Measurements from ENCODE around the gene YIPF3. TPM values are rescaled to one million over a fixed set of nuclear protein-coding genes. Genes with fewer than 3 reads are reported as not detected.
"Not testable (repeated sequence)": the region's sequence is repeated elsewhere in the genome, so short reads cannot be mapped to it uniquely, and the experiment has no call there.

The YIPF3 gene
- total RNA-seq, 1 donor from 2014 or later = 102 TPM

DNA sequence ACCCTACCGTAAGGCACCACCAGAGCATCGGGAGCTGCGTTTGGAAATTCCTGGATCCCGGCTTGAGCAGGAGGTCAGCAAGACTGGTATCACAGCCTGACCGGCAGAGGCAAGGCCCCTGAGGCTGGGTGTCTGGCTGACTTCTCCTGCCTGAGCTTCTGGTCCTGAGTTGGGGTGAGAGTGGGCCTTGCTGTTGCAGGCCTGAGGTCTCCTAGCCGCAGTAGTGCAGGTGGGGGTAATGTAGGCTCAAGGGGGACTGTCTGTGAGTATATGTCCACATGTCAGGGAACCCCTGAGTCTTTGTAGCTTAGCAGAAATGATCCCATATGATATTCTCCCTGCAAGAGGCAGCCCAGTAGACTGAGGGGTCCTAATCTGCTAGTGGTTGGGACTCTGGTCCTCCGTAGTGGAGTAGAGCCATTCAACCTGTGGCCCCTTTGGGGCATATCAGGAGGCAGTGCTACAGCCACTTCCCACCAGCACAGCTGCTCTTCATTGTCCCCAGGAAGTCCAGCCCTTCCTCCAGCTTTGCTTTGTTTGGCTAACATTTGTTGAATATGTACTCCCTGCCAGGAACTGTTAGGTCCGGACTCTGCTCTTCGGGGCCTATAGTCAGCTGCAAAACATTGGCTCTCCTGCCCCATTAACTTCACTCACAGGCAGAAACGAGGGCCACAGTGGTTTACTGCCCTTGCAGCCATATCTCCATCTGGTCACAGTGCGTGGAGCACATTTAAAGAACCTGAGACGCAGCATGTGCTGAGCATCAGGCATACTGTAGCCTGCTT, 17.5 kb downstream of the YIPF3 start:
- no peak overlapping the region for H2AFZ ChIP-seq (replicated peaks)
- H3K27me3 ChIP-seq = no peaks in the 10 kb centered on the region
- H3K4me1 Mint-ChIP-seq = no peaks in the 10 kb centered on the region
- peaks cover 33% of the 10 kb centered on the region for H4K20me1 ChIP-seq (ENCODE audit: low read depth)
- TF ChIP-seq EZH2 (IDR thresholded peaks at IDR 0.05) (no peak), EZH2phosphoT487 (IDR thresholded peaks at IDR 0.05) (no peak)
- TF ChIP-seq, protein P1, sequence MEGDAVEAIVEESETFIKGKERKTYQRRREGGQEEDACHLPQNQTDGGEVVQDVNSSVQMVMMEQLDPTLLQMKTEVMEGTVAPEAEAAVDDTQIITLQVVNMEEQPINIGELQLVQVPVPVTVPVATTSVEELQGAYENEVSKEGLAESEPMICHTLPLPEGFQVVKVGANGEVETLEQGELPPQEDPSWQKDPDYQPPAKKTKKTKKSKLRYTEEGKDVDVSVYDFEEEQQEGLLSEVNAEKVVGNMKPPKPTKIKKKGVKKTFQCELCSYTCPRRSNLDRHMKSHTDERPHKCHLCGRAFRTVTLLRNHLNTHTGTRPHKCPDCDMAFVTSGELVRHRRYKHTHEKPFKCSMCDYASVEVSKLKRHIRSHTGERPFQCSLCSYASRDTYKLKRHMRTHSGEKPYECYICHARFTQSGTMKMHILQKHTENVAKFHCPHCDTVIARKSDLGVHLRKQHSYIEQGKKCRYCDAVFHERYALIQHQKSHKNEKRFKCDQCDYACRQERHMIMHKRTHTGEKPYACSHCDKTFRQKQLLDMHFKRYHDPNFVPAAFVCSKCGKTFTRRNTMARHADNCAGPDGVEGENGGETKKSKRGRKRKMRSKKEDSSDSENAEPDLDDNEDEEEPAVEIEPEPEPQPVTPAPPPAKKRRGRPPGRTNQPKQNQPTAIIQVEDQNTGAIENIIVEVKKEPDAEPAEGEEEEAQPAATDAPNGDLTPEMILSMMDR (IDR thresholded peaks at IDR 0.05) = no peak
- H3K27me3 Mint-ChIP-seq (ENCODE audit: insufficient read depth, low read depth) = peaks cover 4% of the 10 kb centered on the region
- DNase-seq (ENCODE audit: low spot score) = no peak
- no peak overlapping the region for H3K4me2 ChIP-seq
- no peak overlapping the region for H3K4me3 Mint-ChIP-seq
- H3K36me3 Mint-ChIP-seq = peaks cover 25% of the 10 kb centered on the region
- no peak overlapping the region for H3K27ac ChIP-seq
- no peaks in the 10 kb centered on the region for H3K36me3 ChIP-seq
- no peak overlapping the region for H3K4me3 ChIP-seq
- no peaks in the 10 kb centered on the region for H3K9me3 Mint-ChIP-seq
- H3K9ac ChIP-seq = no peak overlapping the region
- peaks cover 6% of the 10 kb centered on the region for H3K4me1 ChIP-seq
- H3K9me3 ChIP-seq (ENCODE audit: low read depth) = no peaks in the 10 kb centered on the region
- H3K27ac Mint-ChIP-seq = no peak overlapping the region
- H3F3A ChIP-seq (ENCODE audit: low read depth) = no peaks in the 10 kb centered on the region
- H3K79me2 ChIP-seq (ENCODE audit: low read depth) = peaks cover 5% of the 10 kb centered on the region

DNA sequence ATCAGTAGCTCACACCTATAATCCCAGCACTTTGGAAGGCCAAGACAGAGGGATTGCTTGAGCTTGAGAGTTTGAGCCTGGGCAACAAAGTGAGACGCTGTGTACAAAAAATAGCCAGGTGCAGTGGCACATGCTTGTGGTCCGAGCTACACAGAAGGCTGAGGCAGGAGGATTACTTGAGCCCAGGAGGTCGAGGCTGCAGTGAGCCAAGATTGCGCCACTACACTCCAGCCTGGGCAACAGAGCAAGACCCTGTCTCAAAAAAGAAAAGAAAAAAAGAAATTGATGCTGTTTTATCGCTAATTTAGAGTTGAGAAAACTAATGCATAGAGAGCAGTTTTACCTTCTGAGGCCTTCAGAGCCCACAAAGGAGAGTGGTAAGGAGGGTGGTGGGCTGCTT, 18.4 kb downstream of the YIPF3 start:
- H3K4me2 ChIP-seq; H3K4me1 ChIP-seq; H3K27me3 Mint-ChIP-seq (ENCODE audit: insufficient read depth, low read depth); H3K27ac Mint-ChIP-seq; H3K36me3 ChIP-seq; H2AFZ ChIP-seq (replicated peaks); H3K27me3 ChIP-seq; H3K79me2 ChIP-seq (ENCODE audit: low read depth); H3K27ac ChIP-seq; H3K4me3 Mint-ChIP-seq; H3K9ac ChIP-seq; H3K9me3 Mint-ChIP-seq; H3K9me3 ChIP-seq (ENCODE audit: low read depth); H3K4me3 ChIP-seq; H3K4me1 Mint-ChIP-seq; DNase-seq (ENCODE audit: low spot score); H3F3A ChIP-seq (ENCODE audit: low read depth): not testable (repeated sequence)
- peaks cover 22% of the 10 kb centered on the region for H3K36me3 Mint-ChIP-seq
- H4K20me1 ChIP-seq (ENCODE audit: low read depth) = peaks cover 33% of the 10 kb centered on the region

DNA sequence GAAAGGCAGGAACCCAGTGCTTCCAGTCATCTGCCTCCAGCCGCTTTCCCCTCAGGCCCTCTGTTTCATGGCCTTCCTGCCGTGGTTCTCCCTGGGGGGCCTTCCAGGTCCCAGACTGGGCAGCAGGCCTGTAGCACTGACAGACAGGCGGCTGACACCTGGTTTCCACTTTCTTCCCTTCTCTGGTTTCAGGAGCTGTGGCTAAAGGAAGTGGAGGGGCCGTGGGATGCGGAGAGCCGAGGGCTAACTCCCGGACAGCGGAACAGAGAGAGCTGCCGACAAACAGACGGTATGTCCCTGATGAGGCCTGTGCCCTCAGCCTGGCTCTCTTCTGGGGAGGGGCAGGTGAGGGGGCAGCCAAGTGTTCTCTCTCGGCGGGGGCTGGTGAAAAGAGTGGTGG, 19.0 kb downstream of the YIPF3 start:
- Mint-ChIP-seq H3K27me3 (ENCODE audit: insufficient read depth, low read depth) (peaks cover 6% of the 10 kb centered on the region), H3K9me3 (no peaks in the 10 kb centered on the region), H3K27ac (no peak overlapping the region), H3K36me3 (peaks cover 20% of the 10 kb centered on the region), H3K4me1 (peaks cover 2% of the 10 kb centered on the region), H3K4me3 (no peak overlapping the region)
- no peak overlapping the region for H3K4me2 ChIP-seq
- H3K79me2 ChIP-seq (ENCODE audit: low read depth) = peaks cover 5% of the 10 kb centered on the region
- TF ChIP-seq EZH2phosphoT487 (IDR thresholded peaks at IDR 0.05) (no peak), EZH2 (IDR thresholded peaks at IDR 0.05) (no peak)
- H3K9ac ChIP-seq = no peak overlapping the region
- no peaks in the 10 kb centered on the region for H3K36me3 ChIP-seq
- H3K27me3 ChIP-seq = no peaks in the 10 kb centered on the region
- no peak overlapping the region for H3K4me3 ChIP-seq
- no peaks in the 10 kb centered on the region for H3F3A ChIP-seq (ENCODE audit: low read depth)
- H3K4me1 ChIP-seq = peaks cover 6% of the 10 kb centered on the region
- no peaks in the 10 kb centered on the region for H3K9me3 ChIP-seq (ENCODE audit: low read depth)
- H3K27ac ChIP-seq = no peak overlapping the region
- no peak for DNase-seq (ENCODE audit: low spot score)
- H2AFZ ChIP-seq (replicated peaks) = no peak overlapping the region
- peaks cover 33% of the 10 kb centered on the region for H4K20me1 ChIP-seq (ENCODE audit: low read depth)

DNA sequence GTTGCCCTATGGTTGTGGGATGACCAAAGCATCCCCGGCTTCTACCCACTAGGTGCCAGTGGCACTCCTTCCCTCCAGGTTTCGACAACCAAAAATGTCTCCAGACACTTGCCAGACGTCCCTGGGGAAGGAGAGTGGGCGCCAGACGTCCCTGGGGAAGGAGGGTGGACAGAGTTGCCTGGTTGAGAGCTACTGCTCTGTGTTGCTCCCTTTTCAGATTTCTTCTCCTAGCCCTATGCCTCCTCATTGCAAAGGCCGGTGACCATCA, 19.7 kb downstream of the YIPF3 start:
- no peak overlapping the region for H3K27ac ChIP-seq
- no peak overlapping the region for H3K4me3 ChIP-seq
- H3K36me3 Mint-ChIP-seq = peaks cover 15% of the 10 kb centered on the region
- H3K9me3 Mint-ChIP-seq = no peaks in the 10 kb centered on the region
- no peaks in the 10 kb centered on the region for H3K27me3 ChIP-seq
- H3K4me2 ChIP-seq = no peak overlapping the region
- peaks cover 6% of the 10 kb centered on the region for H3K4me1 Mint-ChIP-seq
- H3K9me3 ChIP-seq (ENCODE audit: low read depth) = no peaks in the 10 kb centered on the region
- no peak for DNase-seq (ENCODE audit: low spot score)
- H3K79me2 ChIP-seq (ENCODE audit: low read depth) = peaks cover 5% of the 10 kb centered on the region
- TF ChIP-seq, protein P1 (IDR thresholded peaks at IDR 0.05) = no peak
- no peak for TF ChIP-seq EZH2phosphoT487 (IDR thresholded peaks at IDR 0.05)
- no peak for TF ChIP-seq EZH2 (IDR thresholded peaks at IDR 0.05)
- H2AFZ ChIP-seq (replicated peaks) = no peak overlapping the region
- H3K36me3 ChIP-seq = no peaks in the 10 kb centered on the region
- H4K20me1 ChIP-seq (ENCODE audit: low read depth) = peaks cover 33% of the 10 kb centered on the region
- H3F3A ChIP-seq (ENCODE audit: low read depth) = no peaks in the 10 kb centered on the region
- H3K27ac Mint-ChIP-seq = no peak overlapping the region
- no peak overlapping the region for H3K4me3 Mint-ChIP-seq
- H3K9ac ChIP-seq = no peak overlapping the region
- H3K4me1 ChIP-seq = peaks cover 6% of the 10 kb centered on the region
- H3K27me3 Mint-ChIP-seq (ENCODE audit: insufficient read depth, low read depth) = peaks cover 6% of the 10 kb centered on the region

All from neural progenitor cell (in vitro differentiated cells).